Fibroblast of the aortic adventitia (primary cell): ENCODE data around the gene ITGAE. TPM values are rescaled to one million over a fixed set of nuclear protein-coding genes. Genes with fewer than 3 reads are reported as not detected.

ENCODE experiments used
- DNase-seq: peaks from one replicate; pipeline ENCODE4 v3.0.0-alpha.2; 2010; ENCODE audit warnings: low read depth
- H3K4me3 ChIP-seq: 2 replicates; pipeline ENCODE4 v1.5.1; 2011; ENCODE audit warnings: low read depth, mild to moderate bottlenecking, control low read depth, low read length, moderate library complexity
- CTCF ChIP-seq: IDR thresholded peaks from 2 replicates; pipeline ENCODE4 v1.5.1; 2011; ENCODE audit warnings: mild to moderate bottlenecking, low read length, control low read depth, inconsistent platforms; ENCODE audit not compliant: insufficient read depth
- total RNA-seq: library from RNA; depleted of rRNA; stranded (reverse); fragments of >200 nt; gene quantifications from 2 replicates; pipeline ENCODE4 v1.2.3, GENCODE V29; 2012; ENCODE audit warnings: low replicate concordance

The ITGAE gene
- total RNA-seq, 1 donor, result 37.4 TPM

GRCh38 chr17:3688027-3688553 lies 112.9 kb downstream of the ITGAE start:
- no peak for DNase-seq
- TF ChIP-seq CTCF, result no peak
- no peak overlapping the region for H3K4me3 ChIP-seq

GRCh38 chr17:3685174-3685573 lies 115.8 kb downstream of the ITGAE start:
- no peak for DNase-seq
- H3K4me3 ChIP-seq, result no peak overlapping the region
- TF ChIP-seq CTCF, result no peak

GRCh38 chr17:3683054-3683511 lies 117.9 kb downstream of the ITGAE start:
- DNase-seq, result no peak
- H3K4me3 ChIP-seq, result no peak overlapping the region
- peak; percentile 99 for TF ChIP-seq CTCF

- TF ChIP-seq CTCF, result no peak
- DNase-seq, result no peak
- no peak overlapping the region for H3K4me3 ChIP-seq
These were observed 119.0 kb downstream of the ITGAE start for GRCh38 chr17:3682033-3682432.

GRCh38 chr17:3681565-3681964 lies 119.4 kb downstream of the ITGAE start:
- DNase-seq, result no peak
- no peak for TF ChIP-seq CTCF
- H3K4me3 ChIP-seq, result no peak overlapping the region

- no peak for TF ChIP-seq CTCF
- no peak for DNase-seq
- H3K4me3 ChIP-seq, result no peak overlapping the region
These were observed 119.9 kb downstream of the ITGAE start for GRCh38 chr17:3681057-3681456.

- H3K4me3 ChIP-seq, result no peak overlapping the region
- no peak for DNase-seq
- TF ChIP-seq CTCF, result no peak
These were observed 121.4 kb downstream of the ITGAE start for GRCh38 chr17:3679531-3680126.
